Hematopoietic multipotent progenitor cell treated with erythropoietin and hydrocortisone succinate and interleukin-3 and kit ligand, for 17 days (in vitro differentiated cells): ENCODE data around the gene TUBGCP2.
"Not testable (repeated sequence)": the region's sequence is repeated elsewhere in the genome, so short reads cannot be mapped to it uniquely, and the experiment has no call there.

Source experiments
- DNase-seq: peaks from one replicate; pipeline ENCODE4 v3.0.0-alpha.2; 2015; ENCODE audit warnings: low spot score

The TUBGCP2 gene

DNA sequence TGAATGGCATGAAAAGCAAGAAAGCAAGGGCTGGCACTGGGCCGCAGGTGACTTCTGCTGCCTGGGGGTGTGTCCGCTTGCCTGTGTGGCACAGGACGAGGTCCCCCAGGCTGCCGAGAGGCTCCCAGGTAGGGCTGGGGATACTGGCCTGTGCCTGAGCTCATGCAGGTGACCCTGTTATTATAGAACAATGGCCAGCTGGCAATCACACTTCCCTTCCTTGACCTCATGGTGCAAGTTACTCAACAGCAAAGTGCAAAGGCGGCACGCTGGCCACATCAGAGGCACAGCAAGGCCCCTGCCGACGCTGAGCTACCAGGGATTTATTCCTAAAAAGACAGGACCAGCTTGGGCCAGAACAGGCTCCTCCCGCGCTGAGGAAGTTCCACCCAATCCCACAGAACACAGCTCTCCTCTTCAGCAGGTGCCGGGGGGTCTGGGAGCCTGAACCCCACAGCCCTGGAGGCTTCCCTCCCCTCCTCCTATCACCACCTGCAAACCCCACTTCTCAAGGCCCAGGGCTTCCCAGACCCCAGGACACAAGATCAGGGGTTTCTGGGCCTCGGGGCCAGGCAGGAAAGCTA lies 30.6 kb downstream of the TUBGCP2 start:
- no peak for DNase-seq

DNA sequence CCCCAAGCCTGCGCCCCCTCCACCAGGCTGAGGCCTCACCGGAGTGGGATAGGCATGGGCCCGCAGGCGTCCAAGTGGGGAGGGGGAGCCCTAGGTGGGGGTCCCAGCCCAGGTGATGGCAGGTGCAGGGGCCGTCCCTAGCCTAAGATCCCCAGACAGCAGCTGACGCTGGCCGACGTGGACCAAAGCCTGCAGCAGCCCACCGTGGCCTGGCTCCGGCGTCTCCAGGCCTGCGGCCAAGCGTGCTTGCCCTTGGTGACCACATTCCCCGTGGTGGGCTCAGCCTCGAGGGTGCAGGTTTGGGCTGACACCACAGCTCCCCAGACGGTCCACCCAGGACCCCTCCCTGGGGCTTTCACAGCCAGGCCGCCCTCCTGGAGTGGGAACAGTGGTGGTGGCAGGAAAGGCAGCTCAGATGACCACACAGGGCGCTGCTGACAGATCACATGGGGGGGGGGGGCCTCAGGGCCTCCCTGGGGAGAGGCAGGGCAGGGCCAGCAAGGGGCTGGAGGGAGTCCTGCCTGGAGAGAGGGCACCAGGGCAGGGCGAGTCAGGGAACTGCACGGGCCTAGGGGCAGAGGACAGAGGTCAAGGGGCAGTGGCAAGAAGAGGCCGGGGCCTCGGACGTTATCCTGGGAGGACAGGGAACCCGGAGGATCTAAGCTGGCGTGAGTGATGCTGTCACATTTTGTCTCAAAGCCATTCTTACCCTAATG lies 31.2 kb downstream of the TUBGCP2 start:
- no peak for DNase-seq

DNA sequence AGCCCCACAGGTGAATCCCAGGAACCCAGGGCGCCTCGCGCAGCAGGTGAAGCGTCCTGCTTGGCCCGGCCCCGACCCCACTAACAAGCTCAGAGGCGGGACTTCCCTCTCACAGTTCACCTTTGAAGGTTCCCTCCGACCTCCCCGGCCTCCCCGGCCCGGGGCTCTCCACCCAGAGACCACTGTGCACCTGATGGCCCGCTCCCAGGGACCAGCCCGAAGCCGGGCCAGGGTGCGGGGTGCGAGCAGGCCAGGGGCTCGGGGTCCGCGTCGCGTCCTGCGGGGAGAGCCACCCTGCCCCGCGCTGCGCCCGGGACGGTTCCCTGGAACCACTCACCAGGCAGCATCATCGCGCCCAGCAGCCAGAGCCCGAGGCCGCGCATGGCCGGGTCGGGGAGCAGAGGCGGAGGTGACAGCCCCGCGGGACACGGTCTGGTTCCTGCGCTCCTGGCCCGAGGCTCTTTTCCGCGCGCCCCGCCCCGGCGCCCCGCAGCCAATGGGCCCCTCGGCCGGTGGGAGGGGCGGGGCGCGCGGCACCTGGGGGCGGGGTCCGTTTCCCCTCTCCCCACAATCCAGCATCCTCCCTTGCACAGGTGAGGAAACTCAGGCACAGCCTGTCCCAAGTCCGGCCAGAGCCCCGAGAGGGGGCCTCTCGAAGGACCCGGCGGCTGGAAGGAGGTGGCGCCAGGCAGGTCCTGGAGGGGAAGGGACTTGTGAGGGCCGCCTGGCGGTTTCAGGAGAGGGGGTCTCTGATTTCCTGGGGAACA lies 32.1 kb downstream of the TUBGCP2 start, which contains the start of gene ADAM8:
Gene ADAM8, minus strand, starts transcription at position 434 of the 767 bp plus-strand sequence. Its CDS starts 51 bp downstream, at position 383.
- no peak for DNase-seq

DNA sequence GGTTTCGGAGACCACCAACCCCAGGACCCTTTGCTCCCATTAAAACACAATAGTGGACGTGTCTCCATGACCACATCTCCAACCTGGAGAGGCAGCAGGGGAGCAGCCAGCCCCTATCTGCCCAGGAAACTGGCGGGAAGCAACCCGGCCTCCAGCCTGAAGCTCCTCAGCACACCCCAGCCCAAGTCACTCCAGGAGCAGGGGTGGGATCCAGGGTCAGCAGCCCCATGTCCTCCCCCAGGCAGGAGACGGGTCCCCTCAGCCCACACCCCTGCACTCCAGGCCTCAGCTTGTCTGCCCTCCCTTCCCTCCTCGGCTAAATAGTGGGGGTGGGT lies 32.6 kb downstream of the TUBGCP2 start:
- DNase-seq = no peak

DNA sequence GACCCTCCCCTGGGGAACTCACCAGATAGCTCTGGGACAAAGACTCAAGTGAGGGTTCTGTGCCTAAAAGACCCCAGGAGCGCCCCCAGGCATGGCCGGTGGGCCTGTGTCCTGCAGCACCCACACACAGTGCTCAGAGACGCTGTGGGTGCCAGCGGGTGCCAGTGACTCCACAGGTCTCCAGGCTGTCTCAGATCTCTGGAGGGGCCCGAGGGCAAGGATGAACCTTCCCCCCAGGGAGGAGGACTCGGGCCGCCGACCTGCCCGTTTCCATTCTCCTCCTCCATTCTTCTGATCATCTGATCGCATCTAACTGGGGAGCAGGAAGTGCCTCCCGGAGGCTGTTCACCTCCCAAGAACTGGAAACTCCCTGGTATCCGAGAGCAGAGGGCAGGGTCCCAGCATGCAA lies 33.0 kb downstream of the TUBGCP2 start:
- DNase-seq = no peak

DNA sequence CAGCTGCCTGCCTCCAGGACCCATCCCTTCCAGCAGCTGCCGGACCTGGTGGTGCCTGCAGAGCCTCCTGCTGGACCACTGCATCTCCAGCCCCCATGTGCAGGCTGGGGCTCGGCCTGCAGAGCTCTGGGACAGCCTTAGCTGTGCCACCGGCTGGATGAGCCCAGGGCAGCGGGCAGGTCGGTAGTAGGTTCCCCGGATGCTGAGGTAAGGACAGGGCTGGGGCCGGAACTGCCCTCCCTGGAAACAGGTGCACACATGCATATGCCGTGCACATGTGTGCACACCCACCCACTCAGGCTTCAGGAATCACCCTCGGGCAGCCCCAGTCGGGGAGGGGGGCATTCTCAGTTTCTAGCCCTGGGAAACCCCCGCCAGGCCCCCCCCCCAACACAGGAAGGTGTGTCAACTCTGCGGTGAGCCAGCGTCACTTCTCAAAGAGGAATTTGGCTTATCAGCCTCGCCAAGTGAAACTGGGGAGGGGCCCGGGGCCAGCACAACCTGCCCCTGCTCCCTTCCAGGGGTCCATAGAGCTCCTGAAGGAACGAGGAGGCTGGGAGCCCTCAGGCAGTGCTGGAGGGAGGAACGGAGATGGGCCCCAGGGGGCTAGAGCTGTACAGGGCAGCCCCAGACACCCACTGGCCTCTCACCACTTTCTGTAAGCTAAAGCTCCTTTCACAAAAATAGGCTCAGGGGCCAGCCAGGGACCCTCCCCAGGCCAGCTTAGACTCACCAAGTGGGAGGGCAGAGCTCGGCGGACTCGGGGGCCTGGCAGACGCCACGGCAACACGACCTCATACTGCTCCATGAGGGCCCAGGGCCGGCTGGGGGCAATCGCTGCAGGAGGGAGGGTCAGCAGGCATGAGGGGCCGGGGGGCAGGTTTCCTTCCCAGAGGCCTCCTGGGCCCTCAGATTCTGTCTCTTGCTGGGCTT lies 33.7 kb downstream of the TUBGCP2 start:
- DNase-seq = no peak

DNA sequence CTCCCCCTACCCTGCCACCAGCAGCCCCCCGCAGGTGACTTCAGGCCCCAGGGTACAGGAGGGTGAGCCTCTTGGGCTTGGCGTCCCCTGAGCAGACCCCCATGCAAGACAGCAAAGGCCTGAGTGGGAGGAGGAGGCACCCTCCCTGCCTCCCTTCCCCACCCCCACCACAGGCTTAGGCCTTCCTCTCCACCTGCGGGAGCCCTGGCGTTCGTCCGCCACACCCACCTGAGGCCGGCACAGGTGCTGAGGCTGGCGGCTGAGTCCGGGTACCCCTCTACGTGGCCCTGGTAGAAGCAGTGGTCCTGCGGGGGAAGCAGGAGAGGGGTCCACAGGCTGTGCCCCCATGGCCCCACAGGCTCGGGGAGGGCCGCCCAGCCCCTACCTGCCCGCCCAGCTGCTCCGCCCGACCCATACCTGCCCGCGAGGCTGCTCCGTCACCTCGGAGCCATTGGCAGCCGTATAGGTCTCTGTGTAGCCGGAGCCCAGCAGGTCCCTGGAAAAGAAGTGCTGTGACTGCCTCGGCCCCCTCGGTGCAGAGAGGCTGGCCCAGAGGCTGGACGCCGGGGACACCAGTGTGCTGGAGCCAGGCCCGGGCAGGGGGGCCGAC lies 35.0 kb downstream of the TUBGCP2 start:
- no peak for DNase-seq

DNA sequence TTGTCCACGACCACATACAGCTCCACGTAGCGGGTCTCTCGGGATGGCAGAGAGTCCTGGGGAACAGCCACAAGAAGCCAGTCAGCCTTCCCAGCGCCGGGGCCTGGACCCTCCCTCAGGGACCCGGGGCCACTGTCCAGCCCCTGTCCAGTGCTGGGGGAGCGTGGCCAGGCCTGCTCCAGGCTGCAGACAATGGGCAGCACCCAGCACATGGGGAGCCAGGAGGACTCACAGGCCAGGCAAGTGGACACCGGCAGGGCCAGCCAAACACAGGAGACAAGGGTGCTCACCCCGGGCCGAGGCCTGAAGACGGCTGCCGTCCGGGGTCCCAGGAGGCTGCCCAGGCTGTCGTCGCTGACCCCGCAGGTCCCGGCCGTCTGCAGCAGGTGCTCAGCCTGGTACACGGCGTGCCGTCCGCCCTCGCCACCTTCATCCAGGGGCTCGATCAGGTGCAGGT lies 35.7 kb downstream of the TUBGCP2 start:
- no peak for DNase-seq

DNA sequence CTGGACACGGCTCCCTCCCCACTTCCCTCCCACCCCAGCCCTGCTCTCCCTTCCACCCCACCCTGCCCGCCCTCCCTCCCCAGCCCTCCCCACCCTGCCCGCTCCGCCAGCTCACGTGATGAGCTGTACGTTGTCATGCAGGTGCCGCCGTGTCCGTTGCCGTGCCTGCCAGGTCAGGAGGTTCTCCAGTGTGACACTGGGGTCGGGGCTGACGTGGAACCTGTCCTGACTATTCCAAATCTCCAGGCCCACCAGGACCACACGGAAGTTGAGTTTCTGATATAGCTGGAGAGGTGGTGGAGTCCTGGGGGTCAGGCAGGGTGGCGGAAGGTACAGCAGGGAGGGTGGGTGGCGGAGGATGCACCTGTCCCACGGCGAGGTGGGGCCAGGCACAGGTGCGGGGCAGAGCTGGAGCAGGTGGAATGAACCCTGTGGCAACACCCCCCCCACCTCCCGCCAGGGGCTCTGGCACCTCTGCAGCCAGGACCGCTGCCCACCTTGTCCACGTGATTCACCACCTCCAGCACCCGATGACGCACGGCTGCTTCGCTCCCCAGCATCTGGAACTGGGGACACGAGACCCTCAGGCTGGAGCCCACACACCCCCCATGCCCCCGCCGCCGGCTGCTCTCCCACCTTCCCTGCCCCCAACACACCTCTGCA lies 36.2 kb downstream of the TUBGCP2 start:
- DNase-seq = no peak

DNA sequence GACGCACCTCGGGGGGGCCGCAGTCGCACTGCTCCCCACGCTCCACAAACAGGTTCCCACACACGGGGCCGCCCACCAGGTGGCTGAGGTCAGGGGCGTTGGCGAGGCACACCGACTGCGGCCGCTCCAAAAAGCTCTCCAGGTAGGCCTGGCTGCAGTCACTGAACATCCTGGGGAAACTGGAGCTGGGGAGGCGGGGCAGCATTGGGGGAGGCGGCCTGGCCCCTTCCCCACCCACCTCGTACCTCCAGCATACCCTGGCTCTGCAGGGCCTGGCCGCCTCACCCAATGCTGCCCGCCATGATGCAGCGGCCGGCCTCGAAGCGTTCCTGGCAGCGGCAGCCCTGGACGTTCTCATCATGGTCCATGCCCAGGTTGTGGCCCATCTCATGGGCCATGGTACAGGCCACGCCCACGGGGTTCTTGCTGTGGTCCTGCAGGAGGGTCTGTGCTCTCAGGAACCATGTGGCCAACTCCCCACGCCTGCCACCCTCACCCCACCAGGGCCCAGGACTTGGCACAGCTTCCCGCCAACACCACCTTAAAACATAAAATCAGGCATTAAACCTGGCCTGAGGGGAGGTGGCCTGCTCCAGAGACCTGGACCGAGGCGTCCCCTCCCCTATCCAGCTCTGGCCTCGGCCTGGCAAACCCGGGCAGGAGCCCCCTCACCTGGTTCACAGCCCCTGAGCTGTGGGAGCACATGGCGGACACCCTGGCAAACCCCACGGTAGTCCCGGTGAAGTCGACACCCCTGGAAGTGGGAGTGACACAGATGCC lies 37.0 kb downstream of the TUBGCP2 start:
- DNase-seq = no peak

DNA sequence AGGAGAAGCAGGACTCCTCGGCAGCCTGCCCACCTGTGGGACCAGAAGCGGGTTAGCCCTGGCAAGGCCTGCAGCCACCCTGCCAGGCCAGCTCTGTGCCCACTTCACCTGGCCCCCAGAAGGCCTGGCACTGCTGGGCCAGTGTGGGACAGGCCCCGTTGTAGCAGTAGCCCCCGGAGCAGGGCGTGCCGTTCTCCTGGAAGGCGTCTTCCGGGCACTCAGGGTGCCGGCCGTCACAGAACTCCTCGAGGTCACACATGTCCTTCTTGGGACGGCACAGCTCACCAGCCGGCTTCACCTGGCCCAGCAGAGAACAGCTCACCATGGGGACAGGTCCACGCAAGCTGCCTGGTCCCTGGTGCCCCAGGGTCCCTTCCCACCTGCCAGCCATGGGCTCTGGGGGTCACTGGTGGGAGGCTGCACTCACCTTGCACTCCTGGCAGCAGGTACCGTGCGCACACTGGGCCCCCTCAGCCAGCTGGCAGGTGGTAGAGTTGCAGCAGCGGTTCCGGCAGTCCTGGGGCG lies 37.8 kb downstream of the TUBGCP2 start:
- DNase-seq = no peak

DNA sequence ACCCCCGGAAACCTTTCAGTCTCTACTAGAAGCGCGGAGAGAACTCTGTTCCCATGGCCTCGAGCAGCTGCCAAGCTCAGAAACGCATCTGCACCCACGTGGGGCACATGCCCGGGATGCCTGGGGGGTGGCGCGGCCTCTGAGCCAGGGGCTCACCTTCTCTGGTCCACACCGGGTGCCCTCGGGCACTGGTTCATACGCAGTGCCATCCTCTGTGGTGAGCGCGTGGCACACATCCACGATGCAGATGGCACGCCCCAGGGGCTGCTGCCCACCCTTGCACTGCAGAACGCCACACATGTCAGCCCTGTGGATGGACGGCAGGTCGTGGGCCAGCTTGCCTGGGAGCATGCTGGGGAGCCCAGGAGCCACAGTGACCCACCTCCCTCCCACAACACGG lies 38.5 kb downstream of the TUBGCP2 start:
- no peak for DNase-seq

DNA sequence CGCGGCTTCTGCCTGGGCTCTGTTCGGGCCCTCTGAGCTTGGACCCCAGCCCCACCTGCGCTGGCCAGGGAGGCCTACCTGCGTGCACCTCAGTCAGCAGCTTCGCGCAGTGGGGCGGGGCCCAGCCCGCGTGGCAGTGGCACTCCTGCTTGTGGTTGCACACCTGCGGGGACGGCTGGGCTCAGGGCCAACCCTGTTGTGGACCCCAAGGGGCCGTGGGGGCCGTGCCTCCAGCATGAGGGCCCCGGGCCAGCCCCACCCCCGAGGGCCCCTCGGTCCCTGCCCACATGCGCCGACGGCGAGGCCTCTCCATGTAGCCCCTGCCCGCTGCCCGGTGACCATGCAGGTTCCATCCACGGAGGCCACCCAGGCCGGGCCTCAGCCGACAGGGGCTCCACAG lies 39.3 kb downstream of the TUBGCP2 start:
- no peak for DNase-seq

DNA sequence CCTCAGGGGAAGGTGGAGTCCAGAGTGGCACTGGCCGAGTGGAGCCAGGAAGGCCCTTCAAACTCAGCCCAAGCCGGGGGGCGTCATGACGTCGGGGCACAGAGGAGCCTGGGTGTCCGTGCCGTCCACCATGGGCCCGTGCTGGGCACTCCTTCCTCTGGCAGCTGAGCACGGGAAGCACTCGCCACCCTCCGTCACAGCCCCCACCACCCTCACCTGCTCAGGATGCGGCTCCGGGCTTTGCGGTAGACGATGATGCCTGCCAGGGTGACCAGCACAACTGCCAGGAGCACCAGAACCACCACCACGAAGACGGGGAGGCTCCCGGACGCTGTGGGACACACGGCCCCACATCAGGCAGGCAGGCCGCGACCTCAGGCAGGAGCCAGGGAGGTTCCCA lies 40.1 kb downstream of the TUBGCP2 start:
- DNase-seq = no peak

DNA sequence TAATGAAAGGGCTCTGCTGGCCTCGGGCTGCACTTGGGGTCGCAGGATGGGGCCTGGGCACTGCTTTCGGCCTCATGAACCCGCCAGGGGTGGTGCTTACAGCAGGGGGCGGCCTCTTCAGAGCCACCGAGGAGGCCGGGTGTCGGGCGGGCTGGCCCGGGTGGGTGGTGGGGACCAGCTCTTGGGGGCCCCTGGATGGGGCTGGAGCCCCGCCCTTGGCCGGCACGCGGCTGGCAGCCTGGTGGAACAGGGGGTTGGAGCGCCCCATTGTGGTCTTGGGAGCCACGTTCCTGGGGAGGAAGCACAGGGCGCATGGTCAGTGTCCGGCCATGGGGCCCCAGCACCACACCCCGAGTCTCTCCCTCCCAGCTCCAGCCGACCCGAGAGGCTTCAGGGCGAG lies 40.8 kb downstream of the TUBGCP2 start:
- DNase-seq = no peak

DNA sequence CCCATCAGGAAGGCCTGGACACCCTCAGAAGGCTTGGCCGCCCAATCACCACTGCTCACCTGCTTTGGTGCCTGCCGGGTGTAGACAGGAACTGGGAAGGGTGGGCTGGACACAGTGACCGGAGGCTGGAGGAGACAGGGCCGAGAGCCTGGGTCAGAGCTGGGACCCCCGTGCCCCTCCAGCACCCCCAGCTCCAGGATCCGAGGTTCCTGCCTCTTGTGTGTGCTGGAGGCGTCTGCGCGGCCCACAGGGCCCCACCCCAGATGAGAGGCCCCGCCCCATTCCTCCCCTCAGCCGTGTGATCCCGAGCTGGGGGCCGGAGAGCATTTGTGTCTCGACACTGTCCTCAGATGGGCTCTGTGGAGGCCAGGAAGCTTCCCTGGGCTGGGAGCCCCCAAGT lies 41.4 kb downstream of the TUBGCP2 start:
- no peak for DNase-seq

DNA sequence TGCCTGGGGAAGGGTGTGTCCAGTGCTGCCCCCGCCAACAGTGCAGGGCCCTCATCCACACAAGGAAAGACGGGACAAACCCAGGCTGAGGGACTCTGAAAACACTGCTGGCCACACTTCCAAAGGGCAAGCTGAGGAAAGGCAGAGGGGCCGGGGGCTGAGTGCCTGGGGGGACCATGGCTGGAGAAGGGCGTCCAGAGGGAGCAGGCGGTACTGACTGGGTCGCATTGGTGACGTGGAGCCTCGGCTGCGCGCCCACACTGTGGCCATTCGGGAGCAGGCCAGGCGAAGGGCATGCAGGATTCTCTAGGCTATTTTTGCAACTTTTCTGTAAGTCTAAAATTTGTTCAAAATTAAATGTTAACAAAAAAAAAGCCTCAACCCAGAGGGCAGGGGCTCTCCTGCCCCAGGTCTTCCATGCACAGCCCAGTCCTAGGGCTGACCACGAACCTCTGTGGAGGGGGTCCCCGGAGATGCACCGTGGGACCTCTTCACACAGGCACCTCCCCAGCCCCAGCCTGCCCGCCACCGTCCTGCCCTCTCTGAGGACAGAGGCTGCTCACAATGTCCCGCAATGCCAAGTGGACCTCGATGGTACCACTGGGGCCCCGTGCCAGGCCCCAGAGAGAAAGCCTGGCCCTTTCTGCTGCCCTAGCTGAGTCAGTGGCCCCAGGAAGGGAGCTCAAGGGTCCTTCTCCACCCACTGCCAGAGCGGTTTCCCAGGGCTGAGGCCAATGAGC lies 42.4 kb downstream of the TUBGCP2 start:
- DNase-seq = no peak

DNA sequence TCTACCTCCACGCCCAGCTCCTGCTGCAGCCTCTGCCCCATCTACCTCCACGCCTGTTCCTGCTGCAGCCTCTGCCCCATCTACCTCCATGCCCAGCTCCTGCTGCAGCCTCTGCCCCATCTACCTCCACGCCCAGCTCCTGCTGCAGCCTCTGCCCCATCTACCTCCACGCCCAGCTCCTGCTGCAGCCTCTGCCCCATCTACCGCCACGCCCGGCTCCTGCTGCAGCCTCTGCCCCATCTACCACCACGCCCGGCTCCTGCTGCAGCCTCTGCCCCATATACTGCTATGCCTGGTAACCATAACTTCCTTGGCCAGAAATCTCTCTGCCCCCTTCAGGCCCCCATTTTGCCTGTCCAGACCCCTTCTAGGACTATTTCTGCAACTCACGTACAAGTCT lies 43.6 kb downstream of the TUBGCP2 start:
- not testable (repeated sequence) for DNase-seq

DNA sequence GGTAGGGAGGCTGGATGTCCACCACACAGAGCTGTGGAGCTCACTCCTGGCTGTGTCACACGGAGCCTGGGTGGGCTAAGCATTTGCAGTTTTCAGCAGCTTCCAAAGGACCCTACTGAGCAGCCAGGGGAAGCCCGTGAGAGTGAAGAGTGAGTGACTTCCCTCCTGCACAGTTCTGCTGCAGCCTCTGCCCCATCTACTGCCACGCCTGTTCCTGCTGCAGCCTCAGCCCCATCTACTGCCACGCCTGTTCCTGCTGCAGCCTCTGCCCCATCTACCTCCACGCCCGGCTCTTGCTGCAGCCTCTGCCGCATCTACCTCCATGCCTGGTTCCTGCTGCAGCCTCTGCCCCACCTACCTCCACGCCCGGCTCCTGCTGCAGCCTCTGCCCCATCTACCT lies 44.2 kb downstream of the TUBGCP2 start:
- no peak for DNase-seq
